RWPE1 (cell line): ENCODE data around the gene PTPN4.

Source experiments
- CTCF ChIA-PET: fragments of 350-600 bp; sonication (Branson Sonifier 250); formaldehyde crosslinking; extraction: SDS; loops from one replicate; lab custom pipeline; 2021; lab: Yijun Ruan, JAX
- POLR2A ChIA-PET: fragments of 400-600 bp; formaldehyde crosslinking; extraction: SDS; loops from one replicate; lab custom pipeline; 2020; ENCODE audit warnings: antibody characterized with exemption; ENCODE audit not compliant: low non-redundant PET; lab: Yijun Ruan, JAX
- DNase-seq: peaks from one replicate; pipeline ENCODE4 v3.0.0; 2012; ENCODE audit warnings: low spot score
- H3K27ac ChIP-seq: fragments of 450-650 bp; 2 replicates; pipeline ENCODE4 v1.5.1; 2017
- TF ChIP-seq, protein P1 (sequence below): fragments of 450-650 bp; conservative IDR thresholded peaks from 2 replicates; pipeline ENCODE4 v1.5.1; 2017; ENCODE audit warnings: low read depth, mild to moderate bottlenecking

PTPN4 gene

DNA sequence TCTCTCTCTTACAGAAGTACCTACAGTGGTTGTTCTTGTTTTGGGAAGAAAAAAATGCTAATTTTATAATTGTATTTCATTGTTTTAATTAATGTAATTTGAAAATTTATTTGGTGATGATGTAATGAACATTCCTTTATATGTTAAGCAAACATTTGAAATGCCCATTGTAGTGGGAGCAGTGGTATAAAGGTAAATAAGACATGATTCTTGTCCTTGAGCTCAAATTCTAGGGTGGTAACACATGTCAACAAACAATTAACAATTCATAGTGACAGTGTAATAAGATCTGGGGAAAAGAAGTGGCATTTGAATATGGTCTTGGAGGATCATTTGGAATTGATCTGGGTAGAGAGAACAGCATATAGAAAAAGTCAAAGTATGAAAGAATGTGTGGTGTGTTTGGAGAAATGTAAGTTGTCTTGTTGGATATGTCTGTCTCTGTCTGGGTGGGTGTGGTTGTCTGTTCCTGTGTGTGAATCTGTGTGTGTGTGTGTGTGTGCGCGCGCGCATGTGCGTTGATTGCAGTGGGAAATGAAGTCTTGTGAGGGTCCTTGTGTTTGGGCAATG is 5.8 kb downstream of the PTPN4 start:
- no peak for DNase-seq
- ChIA-PET POLR2A (no interaction called here), CTCF (interaction anchor here (0.7 kb wide), 1 partner anchor 398 kb away, joined by 4 read pairs; no protein-coding TSS in a partner anchor)
- TF ChIP-seq, protein P1, sequence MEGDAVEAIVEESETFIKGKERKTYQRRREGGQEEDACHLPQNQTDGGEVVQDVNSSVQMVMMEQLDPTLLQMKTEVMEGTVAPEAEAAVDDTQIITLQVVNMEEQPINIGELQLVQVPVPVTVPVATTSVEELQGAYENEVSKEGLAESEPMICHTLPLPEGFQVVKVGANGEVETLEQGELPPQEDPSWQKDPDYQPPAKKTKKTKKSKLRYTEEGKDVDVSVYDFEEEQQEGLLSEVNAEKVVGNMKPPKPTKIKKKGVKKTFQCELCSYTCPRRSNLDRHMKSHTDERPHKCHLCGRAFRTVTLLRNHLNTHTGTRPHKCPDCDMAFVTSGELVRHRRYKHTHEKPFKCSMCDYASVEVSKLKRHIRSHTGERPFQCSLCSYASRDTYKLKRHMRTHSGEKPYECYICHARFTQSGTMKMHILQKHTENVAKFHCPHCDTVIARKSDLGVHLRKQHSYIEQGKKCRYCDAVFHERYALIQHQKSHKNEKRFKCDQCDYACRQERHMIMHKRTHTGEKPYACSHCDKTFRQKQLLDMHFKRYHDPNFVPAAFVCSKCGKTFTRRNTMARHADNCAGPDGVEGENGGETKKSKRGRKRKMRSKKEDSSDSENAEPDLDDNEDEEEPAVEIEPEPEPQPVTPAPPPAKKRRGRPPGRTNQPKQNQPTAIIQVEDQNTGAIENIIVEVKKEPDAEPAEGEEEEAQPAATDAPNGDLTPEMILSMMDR = no peak
- no peak overlapping the region for H3K27ac ChIP-seq

- no peak for DNase-seq
- no peak overlapping the region for H3K27ac ChIP-seq
- ChIA-PET CTCF (no interaction called here), POLR2A (no interaction called here)
- TF ChIP-seq, protein P1 = no peak
Observed at GRCh38 chr2:119766944-119767343, 7.2 kb downstream of the PTPN4 start.

DNA sequence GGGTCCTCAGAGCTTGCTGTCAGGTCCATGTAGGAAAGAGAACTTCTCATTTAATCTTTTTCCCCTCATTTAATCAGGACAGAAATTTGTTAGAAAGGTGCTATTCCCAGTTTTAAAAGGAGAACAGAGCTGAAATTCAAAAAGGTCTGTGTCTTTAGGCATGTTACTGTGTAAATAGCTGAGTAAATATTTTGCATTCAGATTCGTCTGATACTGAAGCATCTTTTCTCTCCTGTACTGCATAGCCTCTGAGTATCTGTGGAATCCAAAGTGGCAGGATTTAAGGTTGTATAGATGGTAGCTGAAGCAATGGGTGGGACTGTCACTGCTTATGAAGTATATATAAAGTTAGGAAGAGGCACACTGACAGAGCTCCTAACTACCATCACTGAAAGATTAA is 9.0 kb downstream of the PTPN4 start:
- TF ChIP-seq, protein P1 = no peak
- DNase-seq = no peak
- H3K27ac ChIP-seq = no peak overlapping the region
- ChIA-PET POLR2A (no interaction called here), CTCF (interaction anchor here (0.7 kb wide), 1 partner anchor 936 kb away, joined by 3 read pairs; no protein-coding TSS in a partner anchor)

DNA sequence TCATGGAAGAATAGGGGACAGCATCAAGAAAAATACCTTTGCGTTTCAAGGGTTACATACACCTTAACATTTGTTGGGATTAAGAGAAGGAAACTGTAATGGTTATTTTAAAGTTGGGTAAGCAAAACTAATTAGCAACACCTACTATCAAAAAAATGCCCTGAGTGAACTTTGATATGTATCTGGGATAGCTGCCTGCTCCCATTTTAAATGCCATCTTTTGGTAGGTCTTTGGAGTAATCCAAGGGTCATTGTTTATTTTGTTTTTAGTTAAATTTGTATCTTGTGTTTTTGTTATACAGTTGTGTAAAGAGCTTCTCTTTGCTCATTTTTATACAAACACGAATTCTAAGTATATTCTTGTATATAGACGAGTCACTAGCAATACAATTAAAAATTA is 9.9 kb downstream of the PTPN4 start:
- ChIA-PET POLR2A (no interaction called here), CTCF (interaction anchor here (0.6 kb wide), 1 partner anchor 14 kb away, joined by 6 read pairs; no protein-coding TSS in a partner anchor)

DNA sequence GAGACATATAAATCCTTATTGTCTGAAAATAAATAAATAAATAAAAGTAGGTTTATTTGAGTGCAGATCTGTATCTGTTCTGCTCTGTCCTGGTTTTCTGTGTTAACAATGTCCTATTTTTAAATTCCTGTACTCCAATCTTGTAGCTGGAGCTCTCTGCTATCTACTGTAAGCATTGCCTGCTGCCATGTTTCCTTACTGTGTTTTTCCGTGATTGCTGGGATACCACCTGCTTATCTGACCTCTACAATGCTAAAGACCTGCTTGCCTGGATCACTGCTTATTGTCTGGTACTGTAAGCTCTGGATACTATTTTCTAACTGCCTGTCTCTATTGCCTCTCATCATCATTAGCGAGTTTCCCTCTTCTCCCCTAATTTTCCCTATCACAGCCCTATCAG is 11.6 kb downstream of the PTPN4 start:
- POLR2A ChIA-PET = no interaction called here
- no peak for DNase-seq
- CTCF ChIA-PET = interaction anchor here (0.6 kb wide), 1 partner anchor 62 kb away, joined by 5 read pairs; no protein-coding TSS in a partner anchor
- no peak overlapping the region for H3K27ac ChIP-seq
- TF ChIP-seq, protein P1 = no peak

More for the DNA sequence above, 9.9 kb downstream of the PTPN4 start:
- no peak for DNase-seq
- TF ChIP-seq, protein P1 = no peak
- H3K27ac ChIP-seq = no peak overlapping the region

GRCh38 chr2:119772128-119772527 is 12.4 kb downstream of the PTPN4 start:
- DNase-seq = no peak
- POLR2A ChIA-PET = no interaction called here
- CTCF ChIA-PET = no interaction called here
- TF ChIP-seq, protein P1 = no peak
- no peak overlapping the region for H3K27ac ChIP-seq
